Psoas muscle (tissue), 8 donors: ENCODE measurements around the gene PHF21B. TPM values are rescaled to one million over a fixed set of nuclear protein-coding genes. Genes with fewer than 3 reads are reported as not detected.

Experiments used
- ATAC-seq, 4 donors: fragments of 200-7000 bp; cut with Tn5 transposase; one replicate each; pipeline ENCODE4 v1.9.1; 2020; ENCODE audit warnings: moderate library complexity in 3 of 4, mild to moderate bottlenecking in 2 of 4
- DNase-seq, 2 donors: peaks; one replicate each; pipeline ENCODE4 v3.0.0-alpha.2; 2020
- H3K27ac ChIP-seq: fragments of 200-600 bp; one replicate; pipeline ENCODE4 v1.8.0; 2022
- H3K27me3 ChIP-seq, 3 donors: fragments of 200-600 bp in 1 of 3; one replicate each; pipeline versions ENCODE4 v1.6.1 to v1.8.0; 2013 to 2022; ENCODE audit warnings: low read length in 2 of 3, mild to moderate bottlenecking in 2 of 3, moderate library complexity in 1 of 3; ENCODE audit not compliant: insufficient read depth in 3 of 3
- H3K36me3 ChIP-seq, 2 donors: fragments of 200-600 bp in 1 of 2; one replicate each; pipeline versions ENCODE4 v1.6.1 to v1.8.0; 2013 to 2022; ENCODE audit warnings: low read depth in 1 of 2, mild to moderate bottlenecking in 1 of 2, moderate library complexity in 1 of 2; ENCODE audit not compliant: insufficient read depth in 1 of 2
- H3K4me1 ChIP-seq: fragments of 200-600 bp; one replicate; pipeline ENCODE4 v1.8.0; 2022
- H3K4me3 ChIP-seq: fragments of 200-600 bp; one replicate; pipeline ENCODE4 v1.8.0; 2022; ENCODE audit warnings: mild to moderate bottlenecking
- H3K9me3 ChIP-seq: fragments of 200-600 bp; one replicate; pipeline ENCODE4 v1.8.0; 2022
- WGBS, 3 donors: extraction: QIAGEN DNeasy Blood & Tissue Kit; methylation state at CpG; one replicate each; pipeline versions ENCODE4 v1.1.6 to v1.1.7; 2013; 5-methylcytosine and 5-hydroxymethylcytosine counted together
- intact Hi-C, 2 donors: fragments of 100-400 bp; cut with DNase I; formaldehyde crosslinking; loops; one replicate each; pipeline versions ENCODE4 v1.11.0 to v1.14.2; 2022
- polyA plus RNA-seq, 3 donors: library from polyadenylated mRNA; stranded (reverse); fragments of 200-250 nt; gene quantifications; one replicate each; pipeline ENCODE4 v1.2.3, GENCODE V29; 2013
- total RNA-seq, 4 donors: library from RNA; stranded (reverse); fragmentation: NEBNext Ultra II Directional in 2 of 4; extraction: Animal tissue kit (Norgen Biotek cat#: 25700) in 2 of 4; gene quantifications; one replicate each; pipeline versions ENCODE4 v1.2.1 to v1.2.4, GENCODE V29; 2021 to 2023
- TF ChIP-seq, protein P1 (sequence below): fragments of 200-600 bp; IDR thresholded peaks from one replicate; pipeline ENCODE4 v1.8.0; 2022; ENCODE audit warnings: antibody characterized with exemption
- donor health status: healthy with polysubstance abuse.
- donor health status: DM: no; HTN: no; CAD: no; lungs with moderate emphysema.
- donor health status: Bipolar disorder and iron deficiency.
- donor health status: healthy.
- donor health status: DM: yes; HTN: yes; CAD: no.
- donor health status: DM: no; HTN: no; CAD: no.
- donor health status: DM: no; HTN: no; CAD: no.
- donor health status: DM: yes; HTN: yes; CAD: no.

Gene PHF21B
- total and polyA plus RNA-seq, 7 donors, result 0.03 to 0.58 (median 0.16) TPM; not detected in 1

DNA sequence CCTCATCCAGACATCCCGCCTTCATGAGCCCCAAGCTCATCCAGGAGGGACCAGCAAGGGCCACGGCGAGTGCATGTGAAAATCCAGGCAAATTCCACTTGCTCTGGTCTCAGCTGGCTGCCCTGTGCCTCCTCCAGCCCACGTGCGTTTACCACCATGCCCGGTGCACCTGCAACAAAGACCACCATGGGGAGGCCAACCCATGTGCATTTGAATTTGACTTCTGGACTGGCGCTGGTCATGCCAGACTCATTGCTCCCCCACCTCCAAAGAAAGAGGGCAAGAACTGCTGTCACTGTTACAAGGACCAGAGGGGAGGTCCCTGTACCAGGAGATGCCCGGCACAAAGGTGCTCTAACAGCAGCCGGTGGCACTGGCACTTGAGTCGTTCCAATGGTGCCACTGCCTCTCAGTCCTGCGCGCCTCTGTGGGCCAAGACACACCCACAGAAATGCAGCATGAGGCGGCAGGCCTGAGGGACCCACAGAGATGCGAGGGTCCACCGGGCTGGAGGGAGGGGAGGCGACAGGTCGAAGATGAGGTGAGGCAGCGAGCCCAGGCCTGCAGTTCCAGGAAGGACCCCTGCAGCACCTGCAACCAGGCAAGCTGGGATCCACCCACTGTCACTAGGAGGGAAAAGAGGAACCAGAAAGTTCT, 80.3 kb downstream of the PHF21B start:
- H3K36me3 ChIP-seq, result no peaks in the 10 kb centered on the region
- intact Hi-C loops, result no loop called here
- no peaks in the 10 kb centered on the region for H3K9me3 ChIP-seq
- ATAC-seq, result no peak
- peaks cover 0 to 11% (median 4%) of the 10 kb centered on the region in 3 donors for H3K27me3 ChIP-seq
- WGBS, 3 donors, result 88 to 92% (median 90%) methylated on average over 18 of the region's 18 CpGs
- no peaks in the 10 kb centered on the region for H3K4me1 ChIP-seq
- H3K27ac ChIP-seq, result no peak overlapping the region
- H3K4me3 ChIP-seq, result no peak overlapping the region
- DNase-seq, result no peak
- TF ChIP-seq, protein P1, sequence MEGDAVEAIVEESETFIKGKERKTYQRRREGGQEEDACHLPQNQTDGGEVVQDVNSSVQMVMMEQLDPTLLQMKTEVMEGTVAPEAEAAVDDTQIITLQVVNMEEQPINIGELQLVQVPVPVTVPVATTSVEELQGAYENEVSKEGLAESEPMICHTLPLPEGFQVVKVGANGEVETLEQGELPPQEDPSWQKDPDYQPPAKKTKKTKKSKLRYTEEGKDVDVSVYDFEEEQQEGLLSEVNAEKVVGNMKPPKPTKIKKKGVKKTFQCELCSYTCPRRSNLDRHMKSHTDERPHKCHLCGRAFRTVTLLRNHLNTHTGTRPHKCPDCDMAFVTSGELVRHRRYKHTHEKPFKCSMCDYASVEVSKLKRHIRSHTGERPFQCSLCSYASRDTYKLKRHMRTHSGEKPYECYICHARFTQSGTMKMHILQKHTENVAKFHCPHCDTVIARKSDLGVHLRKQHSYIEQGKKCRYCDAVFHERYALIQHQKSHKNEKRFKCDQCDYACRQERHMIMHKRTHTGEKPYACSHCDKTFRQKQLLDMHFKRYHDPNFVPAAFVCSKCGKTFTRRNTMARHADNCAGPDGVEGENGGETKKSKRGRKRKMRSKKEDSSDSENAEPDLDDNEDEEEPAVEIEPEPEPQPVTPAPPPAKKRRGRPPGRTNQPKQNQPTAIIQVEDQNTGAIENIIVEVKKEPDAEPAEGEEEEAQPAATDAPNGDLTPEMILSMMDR, result no peak

DNA sequence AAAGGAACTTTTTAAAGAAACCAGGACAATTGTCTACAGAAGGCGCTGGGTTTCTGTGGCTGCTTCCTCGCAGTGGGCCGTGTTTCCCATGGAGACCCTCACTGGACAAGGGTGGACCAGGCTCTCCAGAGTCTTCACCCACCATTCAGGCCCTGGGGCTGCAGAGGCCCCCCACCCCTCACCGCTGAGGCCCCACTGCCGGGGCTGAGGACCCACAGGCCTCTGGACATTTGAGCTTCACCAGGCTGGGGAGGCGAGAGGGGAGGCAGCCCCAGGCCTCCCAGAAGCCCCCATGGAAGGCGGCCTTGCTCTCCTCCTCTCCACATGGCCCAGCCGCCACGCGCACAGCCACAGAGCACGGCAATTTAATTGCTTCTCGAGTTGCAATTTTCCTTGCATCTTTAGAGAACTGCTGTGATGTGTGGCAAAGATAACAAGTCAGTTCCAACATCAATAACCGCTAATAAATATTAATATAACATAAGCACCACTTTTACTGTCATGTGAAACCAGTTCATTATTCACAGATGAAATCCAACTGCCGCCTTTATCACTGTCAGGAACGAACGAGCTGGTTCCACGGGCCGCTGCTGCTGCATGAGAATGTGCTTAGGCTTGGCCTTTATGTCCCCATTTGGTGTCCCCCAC, 81.0 kb downstream of the PHF21B start:
- intact Hi-C loops, result no loop called here
- no peaks in the 10 kb centered on the region for H3K4me1 ChIP-seq
- no peaks in the 10 kb centered on the region for H3K36me3 ChIP-seq
- no peak overlapping the region for H3K27ac ChIP-seq
- H3K27me3 ChIP-seq, result peaks cover 0 to 11% (median 4%) of the 10 kb centered on the region in 3 donors
- no peaks in the 10 kb centered on the region for H3K9me3 ChIP-seq
- ATAC-seq, result no peak
- DNase-seq, result no peak
- H3K4me3 ChIP-seq, result no peak overlapping the region
- TF ChIP-seq, protein P1, result no peak
- 81 to 86% (median 86%) methylated on average over 18 of the region's 18 CpGs for WGBS, 3 donors

DNA sequence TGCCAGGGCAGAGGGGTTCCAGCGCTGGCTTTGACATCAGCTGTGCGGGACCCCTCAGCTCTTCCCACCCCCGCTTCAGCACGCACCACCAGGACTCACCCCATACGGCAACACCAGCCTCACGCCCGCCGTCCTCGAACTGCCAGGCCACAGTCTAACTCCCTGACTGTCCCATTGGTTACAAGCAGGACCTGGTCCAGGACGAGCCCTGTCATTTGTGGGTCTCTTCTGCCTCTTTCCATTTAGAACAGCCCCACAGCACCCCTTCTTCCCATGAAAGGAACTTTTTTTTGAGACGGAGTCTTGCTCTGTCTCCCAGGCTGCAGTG, 81.7 kb downstream of the PHF21B start:
- DNase-seq, result no peak
- TF ChIP-seq, protein P1, result no peak
- WGBS, 3 donors, result 63 to 68% (median 66%) methylated on average over 11 of the region's 11 CpGs
- Histone ChIP-seq H3K27ac (no peak overlapping the region), H3K9me3 (no peaks in the 10 kb centered on the region), H3K36me3 (no peaks in the 10 kb centered on the region), H3K4me1 (no peaks in the 10 kb centered on the region), H3K4me3 (no peak overlapping the region), H3K27me3 (peaks cover 0 to 10% (median 4%) of the 10 kb centered on the region in 3 donors)
- ATAC-seq, result no peak
- intact Hi-C loops, result no loop called here

DNA sequence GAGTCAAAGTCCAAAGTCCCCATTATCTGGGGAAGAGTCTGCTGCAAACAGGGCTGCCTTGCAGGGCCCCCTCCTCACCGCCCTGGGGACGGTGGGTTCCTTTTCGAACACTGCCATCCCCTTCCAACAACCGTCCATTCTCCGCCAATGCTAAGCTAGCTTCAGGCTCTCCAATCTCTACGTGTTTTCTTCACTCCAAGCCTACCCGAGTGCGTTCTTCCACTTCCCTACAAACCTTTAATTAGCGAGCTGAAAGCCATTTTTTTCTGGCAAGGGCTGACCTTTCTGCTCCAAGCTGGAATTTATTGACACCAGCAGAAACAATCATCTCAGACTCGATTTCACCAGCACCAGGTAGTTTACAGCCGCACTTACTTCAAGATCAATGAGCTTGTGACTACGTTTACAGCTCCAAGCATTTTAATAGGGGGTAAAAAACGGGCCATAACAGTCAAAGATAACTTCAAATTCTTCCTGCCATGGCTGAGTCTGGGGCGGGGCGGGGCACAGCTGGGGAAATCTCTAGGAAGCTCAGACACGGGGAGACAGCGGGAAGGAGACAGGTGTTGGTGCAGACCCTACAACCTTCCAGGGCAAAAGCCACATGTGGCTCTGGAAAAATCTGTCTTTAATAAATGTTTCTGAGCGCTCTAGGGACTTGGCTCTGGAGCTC, 82.2 kb downstream of the PHF21B start:
- H3K27ac ChIP-seq, result no peak overlapping the region
- ATAC-seq (no peak), DNase-seq (no peak)
- TF ChIP-seq, protein P1, result no peak
- peaks cover 0 to 9% (median 4%) of the 10 kb centered on the region in 3 donors for H3K27me3 ChIP-seq
- no peaks in the 10 kb centered on the region for H3K4me1 ChIP-seq
- intact Hi-C loops, result no loop called here
- no peak overlapping the region for H3K4me3 ChIP-seq
- H3K9me3 ChIP-seq, result no peaks in the 10 kb centered on the region
- H3K36me3 ChIP-seq, result no peaks in the 10 kb centered on the region
- 55 to 59% (median 56%) methylated on average over 18 of the region's 18 CpGs for WGBS, 3 donors
